ENCODE results near the gene SRP68.

DNA sequence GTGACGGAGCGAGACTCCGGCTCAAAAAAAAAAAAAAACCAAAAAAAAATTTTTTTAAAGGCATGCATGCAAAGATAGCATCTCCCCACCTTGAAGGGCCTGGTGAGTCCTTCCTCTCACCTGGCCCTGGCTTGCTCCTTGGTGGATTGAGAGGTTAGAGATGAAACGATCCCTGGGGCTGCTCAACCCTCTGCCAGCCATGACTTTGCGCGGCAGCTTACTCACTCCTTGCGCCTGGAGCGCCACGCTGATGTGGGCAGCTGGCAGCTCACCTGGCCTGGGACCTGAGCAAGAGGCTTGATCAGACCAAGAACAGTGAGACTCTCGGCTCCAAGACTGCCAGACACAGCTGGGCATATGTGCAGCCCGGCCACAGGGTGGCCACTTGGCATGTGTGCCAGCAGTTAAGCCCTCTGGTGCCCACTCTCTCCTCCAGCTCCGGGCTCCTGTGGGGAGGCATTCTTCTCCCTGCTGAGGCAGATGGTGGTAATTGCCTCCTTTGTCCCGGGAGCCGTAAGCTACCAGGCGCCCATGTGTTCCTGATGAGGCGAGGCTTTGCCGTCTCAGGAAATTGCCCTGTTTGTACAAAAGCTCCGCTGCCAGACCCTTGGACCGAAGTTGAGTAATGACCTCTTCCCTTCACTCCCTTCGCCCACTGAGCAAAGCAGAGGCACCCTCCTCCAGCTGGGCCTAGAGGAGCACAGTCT is 40.1 kb downstream of the SRP68 start:
- TF ChIP-seq, protein P1, sequence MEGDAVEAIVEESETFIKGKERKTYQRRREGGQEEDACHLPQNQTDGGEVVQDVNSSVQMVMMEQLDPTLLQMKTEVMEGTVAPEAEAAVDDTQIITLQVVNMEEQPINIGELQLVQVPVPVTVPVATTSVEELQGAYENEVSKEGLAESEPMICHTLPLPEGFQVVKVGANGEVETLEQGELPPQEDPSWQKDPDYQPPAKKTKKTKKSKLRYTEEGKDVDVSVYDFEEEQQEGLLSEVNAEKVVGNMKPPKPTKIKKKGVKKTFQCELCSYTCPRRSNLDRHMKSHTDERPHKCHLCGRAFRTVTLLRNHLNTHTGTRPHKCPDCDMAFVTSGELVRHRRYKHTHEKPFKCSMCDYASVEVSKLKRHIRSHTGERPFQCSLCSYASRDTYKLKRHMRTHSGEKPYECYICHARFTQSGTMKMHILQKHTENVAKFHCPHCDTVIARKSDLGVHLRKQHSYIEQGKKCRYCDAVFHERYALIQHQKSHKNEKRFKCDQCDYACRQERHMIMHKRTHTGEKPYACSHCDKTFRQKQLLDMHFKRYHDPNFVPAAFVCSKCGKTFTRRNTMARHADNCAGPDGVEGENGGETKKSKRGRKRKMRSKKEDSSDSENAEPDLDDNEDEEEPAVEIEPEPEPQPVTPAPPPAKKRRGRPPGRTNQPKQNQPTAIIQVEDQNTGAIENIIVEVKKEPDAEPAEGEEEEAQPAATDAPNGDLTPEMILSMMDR (IDR thresholded peaks at IDR 0.05; ENCODE audit: insufficient read depth, low read length) = no peak
- no peak for TF ChIP-seq SPI1 (IDR thresholded peaks at IDR 0.05; ENCODE audit: borderline replicate concordance, low read depth)
